ENCODE results near the gene TLCD3B. TPM values are rescaled to one million over a fixed set of nuclear protein-coding genes. Genes with fewer than 3 reads are reported as not detected.

The TLCD3B gene
- total RNA-seq, 6 donors from 2014 or later: 0.14 TPM; not detected in 5

- H3K4me3 ChIP-seq: no peak overlapping the region
- H3K27me3 ChIP-seq: no peaks in the 10 kb centered on the region
- 45 to 61% methylated on average over 5 of the region's 5 CpGs for WGBS, 2 donors
- no peaks in the 10 kb centered on the region for H3K4me1 ChIP-seq
- no peak for DNase-seq
- H3K27ac ChIP-seq: no peak overlapping the region
- H3K9me3 ChIP-seq: no peaks in the 10 kb centered on the region
- H3K36me3 ChIP-seq: no peaks in the 10 kb centered on the region
- no peak for ATAC-seq (ENCODE audit: low FRiP score in 2 of 2)
- no peak for TF ChIP-seq EP300 (IDR thresholded peaks at IDR 0.05)
- no peak for TF ChIP-seq POLR2A (IDR thresholded peaks at IDR 0.05)
Observed at GRCh38 chr16:30040221-30040620, 9.2 kb upstream of the TLCD3B start.

DNA sequence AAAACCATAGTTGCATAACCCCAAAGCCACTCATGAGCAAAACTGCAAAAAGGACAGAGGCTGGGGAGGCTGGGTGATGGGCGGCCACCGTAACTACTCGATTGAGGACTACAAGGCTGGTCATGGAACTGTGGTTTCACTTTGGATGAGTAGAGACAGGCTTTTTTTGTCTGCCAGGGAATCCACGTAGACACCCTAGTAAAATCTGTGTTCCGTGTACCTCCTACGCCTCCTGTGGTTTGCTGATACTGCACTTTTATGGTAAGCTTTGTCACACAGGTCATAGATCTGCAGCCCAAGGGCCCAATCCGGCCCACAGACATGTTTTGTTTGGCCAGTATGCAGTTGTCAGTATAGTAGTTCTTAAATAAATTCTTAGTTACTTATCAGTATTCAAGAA, 2.2 kb upstream of the TLCD3B start:
- WGBS, 2 donors: 80 to 81% methylated on average over 7 of the region's 7 CpGs
- no peak for TF ChIP-seq POLR2AphosphoS5 (IDR thresholded peaks at IDR 0.05)
- TF ChIP-seq CTCF (IDR thresholded peaks at IDR 0.05): no peak
- no peak for TF ChIP-seq POLR2A (IDR thresholded peaks at IDR 0.05)
- no peak for TF ChIP-seq EP300 (IDR thresholded peaks at IDR 0.05)
- Histone ChIP-seq H3K27me3 (peaks cover 0 to 38% (median 22%) of the 10 kb centered on the region in 4 donors), H3K4me1 (peaks cover 3 to 16% (median 7%) of the 10 kb centered on the region in 4 donors), H3K27ac (no peak overlapping the region), H3K36me3 (no peaks in the 10 kb centered on the region), H3K9me3 (no peaks in the 10 kb centered on the region), H3K4me3 (no peak overlapping the region)
- DNase-seq: no peak
- ATAC-seq (ENCODE audit: low FRiP score in 2 of 2): no peak

- DNase-seq (peak in 1 of 2 donors; percentile 33), ATAC-seq (ENCODE audit: low FRiP score in 2 of 2) (peak in 1 of 2 donors; percentile 66)
- Histone ChIP-seq H3K9me3 (no peaks in the 10 kb centered on the region), H3K4me1 (peaks cover 3 to 16% (median 7%) of the 10 kb centered on the region in 4 donors), H3K27me3 (peaks cover 0 to 38% (median 22%) of the 10 kb centered on the region in 4 donors), H3K27ac (no peak overlapping the region), H3K4me3 (no peak overlapping the region), H3K36me3 (no peaks in the 10 kb centered on the region)
- TF ChIP-seq CTCF (IDR thresholded peaks at IDR 0.05) (peak; percentile 45 to 65 (median 52)), EP300 (IDR thresholded peaks at IDR 0.05) (no peak)
- WGBS, 2 donors: 27% methylated on average over 12 of the region's 12 CpGs
Observed at GRCh38 chr16:30032083-30032819, 1.2 kb upstream of the TLCD3B start.

GRCh38 chr16:30031477-30031918, 427 bp upstream of the TLCD3B start:
- no peak for ATAC-seq (ENCODE audit: low FRiP score in 2 of 2)

More at GRCh38 chr16:30031477-30031918, 427 bp upstream of the TLCD3B start:
- peaks cover 3 to 16% (median 7%) of the 10 kb centered on the region in 4 donors for H3K4me1 ChIP-seq
- no peaks in the 10 kb centered on the region for H3K36me3 ChIP-seq
- TF ChIP-seq CTCF (IDR thresholded peaks at IDR 0.05) (no peak), EP300 (IDR thresholded peaks at IDR 0.05) (no peak), POLR2A (IDR thresholded peaks at IDR 0.05) (no peak), POLR2AphosphoS5 (IDR thresholded peaks at IDR 0.05) (no peak)
- H3K9me3 ChIP-seq: no peaks in the 10 kb centered on the region
- DNase-seq: no peak
- WGBS, 2 donors: 10 to 20% methylated on average over 7 to 9 of the region's 11 CpGs
- H3K27ac ChIP-seq: no peak overlapping the region
- H3K4me3 ChIP-seq: no peak overlapping the region
- peaks cover 0 to 38% (median 22%) of the 10 kb centered on the region in 4 donors for H3K27me3 ChIP-seq

All from upper lobe of left lung (tissue), 6 donors.